ENCODE measurements around the gene ORMDL1.

Gene ORMDL1, protein sequence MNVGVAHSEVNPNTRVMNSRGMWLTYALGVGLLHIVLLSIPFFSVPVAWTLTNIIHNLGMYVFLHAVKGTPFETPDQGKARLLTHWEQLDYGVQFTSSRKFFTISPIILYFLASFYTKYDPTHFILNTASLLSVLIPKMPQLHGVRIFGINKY

DNA sequence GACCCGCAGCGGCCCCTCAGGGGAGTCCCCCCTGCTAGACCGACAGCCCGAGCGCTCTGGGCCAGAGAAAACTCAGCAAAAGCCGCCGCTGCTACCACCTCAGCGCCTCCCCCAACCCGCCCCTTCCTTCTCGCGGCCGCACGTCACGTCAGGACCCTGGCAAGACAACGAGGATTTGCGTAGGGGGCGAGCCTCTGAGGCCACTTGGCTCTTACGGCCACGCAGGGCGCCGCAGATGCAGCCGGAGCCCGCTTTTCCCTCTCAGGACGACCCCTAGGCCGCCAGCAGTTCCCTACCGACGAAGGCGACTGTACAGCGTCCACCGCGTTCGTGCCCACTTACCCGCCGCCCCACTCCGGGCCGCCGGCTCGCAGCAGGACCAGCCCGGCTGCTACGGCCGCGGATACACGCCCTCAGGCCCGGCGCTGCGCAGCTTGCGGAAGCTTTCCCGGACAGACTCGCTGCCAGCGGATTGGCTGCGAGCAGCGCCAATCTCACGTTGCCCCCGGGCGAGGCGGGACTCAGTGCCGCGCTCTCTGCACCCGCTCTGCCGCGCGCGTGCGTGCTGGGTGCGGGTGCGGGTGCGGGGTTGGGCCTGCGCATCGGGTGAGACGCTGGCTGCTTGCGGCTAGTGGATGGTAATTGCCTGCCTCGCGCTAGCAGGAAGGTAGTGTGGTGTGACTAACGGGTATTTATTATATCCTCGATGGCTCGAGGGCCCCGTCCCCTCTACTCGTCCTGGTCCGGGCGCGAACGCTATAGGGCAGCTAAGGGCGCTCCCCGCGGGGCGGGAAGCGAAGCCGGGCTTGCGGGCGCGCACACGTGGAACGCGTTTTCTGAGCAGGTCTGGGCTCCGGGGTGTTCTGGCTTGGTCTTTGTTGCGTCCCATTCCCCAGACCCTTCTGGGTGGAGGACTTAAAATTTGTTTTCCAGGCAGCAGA is at the start of gene ORMDL1, which contains the start of gene PMS1:
Gene ORMDL1 (minus strand): TSS at position 413 of the 941 bp plus-strand sequence. CDS start 1,744 bp downstream, outside the sequence.
Gene PMS1 (plus strand): TSS at position 524 of the 941 bp plus-strand sequence. CDS start 7,360 bp downstream, outside the sequence.
- H3K27ac ChIP-seq: peak within 1 kb of the TSS; percentile 88
- TF ChIP-seq, protein P1, sequence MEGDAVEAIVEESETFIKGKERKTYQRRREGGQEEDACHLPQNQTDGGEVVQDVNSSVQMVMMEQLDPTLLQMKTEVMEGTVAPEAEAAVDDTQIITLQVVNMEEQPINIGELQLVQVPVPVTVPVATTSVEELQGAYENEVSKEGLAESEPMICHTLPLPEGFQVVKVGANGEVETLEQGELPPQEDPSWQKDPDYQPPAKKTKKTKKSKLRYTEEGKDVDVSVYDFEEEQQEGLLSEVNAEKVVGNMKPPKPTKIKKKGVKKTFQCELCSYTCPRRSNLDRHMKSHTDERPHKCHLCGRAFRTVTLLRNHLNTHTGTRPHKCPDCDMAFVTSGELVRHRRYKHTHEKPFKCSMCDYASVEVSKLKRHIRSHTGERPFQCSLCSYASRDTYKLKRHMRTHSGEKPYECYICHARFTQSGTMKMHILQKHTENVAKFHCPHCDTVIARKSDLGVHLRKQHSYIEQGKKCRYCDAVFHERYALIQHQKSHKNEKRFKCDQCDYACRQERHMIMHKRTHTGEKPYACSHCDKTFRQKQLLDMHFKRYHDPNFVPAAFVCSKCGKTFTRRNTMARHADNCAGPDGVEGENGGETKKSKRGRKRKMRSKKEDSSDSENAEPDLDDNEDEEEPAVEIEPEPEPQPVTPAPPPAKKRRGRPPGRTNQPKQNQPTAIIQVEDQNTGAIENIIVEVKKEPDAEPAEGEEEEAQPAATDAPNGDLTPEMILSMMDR (conservative IDR thresholded peaks at IDR 0.05): no peak

- H3K27ac ChIP-seq: no peak overlapping the region
- TF ChIP-seq, protein P1 (conservative IDR thresholded peaks at IDR 0.05): no peak
Observed at GRCh38 chr2:189830510-189830909, 46.4 kb upstream of the ORMDL1 start.

DNA sequence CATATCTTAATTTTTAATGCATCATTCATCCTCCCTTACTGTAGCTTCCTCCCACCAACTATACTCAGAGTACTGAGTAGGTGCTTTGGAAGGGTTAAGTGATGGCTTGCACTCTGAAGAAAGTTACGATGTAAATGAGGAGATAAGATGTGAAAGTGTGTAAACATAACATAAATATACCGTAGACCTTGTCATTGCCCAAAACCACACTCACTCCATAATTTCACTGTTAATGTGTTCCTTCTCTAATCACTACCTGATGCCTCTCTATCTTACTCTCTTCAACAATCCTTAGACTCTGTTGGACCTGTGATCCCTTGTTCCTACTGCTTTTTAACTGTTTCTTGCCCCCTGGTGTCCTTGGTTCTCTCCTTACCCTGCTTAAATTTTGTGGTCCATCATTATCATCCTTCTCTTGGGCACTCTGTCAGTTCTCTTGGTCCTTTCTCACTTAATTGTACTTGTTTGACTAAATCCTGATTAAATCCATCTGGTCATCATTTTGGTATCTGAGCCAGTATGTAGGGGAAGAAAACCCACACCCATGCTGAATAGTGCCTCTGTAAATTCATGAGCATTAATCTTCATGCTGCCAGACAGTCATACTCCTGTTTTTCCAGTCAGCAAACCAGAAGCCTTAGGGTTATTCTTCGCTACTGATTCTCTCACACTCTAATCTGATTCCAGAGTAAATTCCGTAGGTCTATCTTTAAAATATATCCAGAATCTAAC is 45.1 kb upstream of the ORMDL1 start:
- no peak overlapping the region for H3K27ac ChIP-seq
- TF ChIP-seq, protein P1 (conservative IDR thresholded peaks at IDR 0.05): no peak

DNA sequence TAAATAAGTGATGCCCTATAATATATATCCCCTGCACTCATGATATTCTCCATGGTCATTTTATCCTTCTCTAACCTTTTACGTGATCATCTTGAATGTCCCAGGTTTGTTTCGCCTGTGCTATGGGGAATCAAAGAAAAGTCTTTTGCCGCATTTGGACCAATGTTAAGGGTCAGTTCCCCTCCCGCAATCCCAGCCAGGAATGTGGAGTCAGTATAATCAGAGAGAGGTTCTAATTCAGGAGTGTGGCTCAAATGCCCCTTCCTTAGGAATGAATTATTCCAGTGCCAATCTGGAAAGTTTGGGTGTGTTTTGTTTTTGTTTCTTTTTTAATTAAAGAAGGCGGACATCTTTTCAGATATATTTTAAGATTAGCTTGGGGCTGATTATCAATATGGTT is 41.9 kb upstream of the ORMDL1 start:
- TF ChIP-seq, protein P1 (conservative IDR thresholded peaks at IDR 0.05): no peak
- no peak overlapping the region for H3K27ac ChIP-seq

GRCh38 chr2:189824694-189825396 is 40.7 kb upstream of the ORMDL1 start:
- TF ChIP-seq, protein P1 (conservative IDR thresholded peaks at IDR 0.05): no peak
- H3K27ac ChIP-seq: no peak overlapping the region

DNA sequence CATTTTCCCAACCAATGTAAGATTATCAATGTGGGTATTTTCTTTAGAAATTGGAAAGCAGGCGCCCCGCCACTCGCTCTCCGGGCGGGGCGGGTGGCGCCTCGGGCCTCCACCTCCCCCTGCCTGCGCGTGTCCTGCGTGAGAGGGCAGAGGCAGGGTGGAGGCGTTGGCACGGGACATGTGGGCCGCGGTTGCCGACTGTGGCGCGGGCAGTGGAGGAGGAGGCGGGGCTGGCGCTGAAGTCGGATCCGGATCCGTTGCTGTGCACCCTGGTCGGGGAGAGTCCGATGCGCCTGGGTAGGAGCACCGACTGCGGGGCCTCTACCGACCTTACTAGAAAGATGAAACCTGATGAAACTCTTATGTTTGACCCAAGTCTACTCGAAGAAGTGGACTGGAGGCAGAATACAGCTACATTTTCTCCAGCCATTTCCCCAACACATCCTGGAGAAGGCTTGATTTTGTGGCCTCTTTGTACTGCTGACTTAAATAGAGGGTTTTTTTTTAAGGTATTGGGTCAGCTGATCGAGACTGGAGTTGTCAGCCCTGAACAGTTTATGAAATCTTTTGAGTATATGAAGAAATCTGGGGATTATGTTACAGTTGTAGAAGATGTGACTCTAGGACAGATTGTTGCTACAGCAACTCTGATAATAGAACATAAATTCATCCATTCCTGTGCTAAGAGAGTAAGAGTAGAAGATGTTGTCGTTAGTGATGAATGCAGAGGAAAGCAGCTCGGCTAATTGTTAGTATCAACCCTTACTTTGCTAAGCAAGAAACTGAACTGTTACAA is 38.0 kb upstream of the ORMDL1 start:
- H3K27ac ChIP-seq: no peak overlapping the region
- TF ChIP-seq, protein P1 (conservative IDR thresholded peaks at IDR 0.05): no peak

Data from VCaP (cell line).